GM12878 (cell line): ENCODE results near the gene FHOD3. TPM values are rescaled to one million over a fixed set of nuclear protein-coding genes. Genes with fewer than 3 reads are reported as not detected.

Experiments used
- CHD2 ChIP-seq: IDR thresholded peaks from 2 replicates; pipeline ENCODE4 v1.6.1; 2011; ENCODE audit warnings: low read depth, low read length, improper control_type of control experiment, borderline replicate concordance
- EP300 ChIP-seq, 2 experiments: fragments of 150-350 bp in 1 of 2; IDR thresholded peaks; 2 replicates each; pipeline ENCODE4 v1.6.1; 2011 to 2012; ENCODE audit warnings: low read depth in 2 of 2, low read length in 2 of 2, borderline replicate concordance in 1 of 2, improper control_type of control experiment in 1 of 2, inconsistent platforms in 1 of 2; ENCODE audit not compliant: control insufficient read depth in 1 of 2
- ESRRA ChIP-seq: IDR thresholded peaks from 2 replicates; pipeline ENCODE4 v1.6.1; 2012; ENCODE audit warnings: mild to moderate bottlenecking, low read length, improper control_type of control experiment
- ETV6 ChIP-seq, 2 experiments: fragments of 450-650 bp in 1 of 2; IDR thresholded peaks in 1 of 2; conservative IDR thresholded peaks in 1 of 2; 2 replicates each; pipeline ENCODE4 v1.6.1; 2014; ENCODE audit warnings: antibody characterized with exemption in 1 of 2, borderline replicate concordance in 1 of 2, low read depth in 1 of 2, mild to moderate bottlenecking in 1 of 2, moderate library complexity in 1 of 2
- GABPA ChIP-seq: IDR thresholded peaks from 2 replicates; pipeline ENCODE4 v1.6.1; 2014; ENCODE audit warnings: antibody characterized with exemption, low read depth, mild to moderate bottlenecking, inconsistent platforms
- HDAC2 ChIP-seq: fragments of 200-600 bp; sonication (generic); IDR thresholded peaks from 2 replicates; pipeline ENCODE4 v1.6.1; 2017
- MTA2 ChIP-seq: fragments of 450-650 bp; IDR thresholded peaks from 2 replicates; pipeline ENCODE4 v1.6.1; 2016; ENCODE audit warnings: low read depth, mild to moderate bottlenecking, moderate library complexity
- MYB ChIP-seq: fragments of 150-350 bp; IDR thresholded peaks from 2 replicates; pipeline ENCODE4 v1.6.1; 2014; ENCODE audit warnings: mild to moderate bottlenecking, low read depth, low read length, borderline replicate concordance
- NR2F1 ChIP-seq: fragments of 450-650 bp; conservative IDR thresholded peaks from 2 replicates; pipeline ENCODE4 v1.6.1; 2017; ENCODE audit warnings: mild to moderate bottlenecking
- POU2F2 ChIP-seq: IDR thresholded peaks from 3 replicates; pipeline ENCODE4 v1.6.1; 2011; ENCODE audit warnings: low read depth, mild to moderate bottlenecking, low read length, borderline replicate concordance
- SREBF1 ChIP-seq: IDR thresholded peaks from 2 replicates; pipeline ENCODE4 v1.6.1; 2012; ENCODE audit warnings: mild to moderate bottlenecking, low read length
- SRF ChIP-seq, 2 experiments: IDR thresholded peaks; 2 replicates each; pipeline ENCODE4 v1.6.1; 2011; ENCODE audit warnings: low read depth in 2 of 2, low read length in 2 of 2, mild to moderate bottlenecking in 1 of 2, moderate library complexity in 1 of 2
- STAT3 ChIP-seq: IDR thresholded peaks from 2 replicates; pipeline ENCODE4 v1.6.1; 2011; ENCODE audit warnings: low read depth, low read length, improper control_type of control experiment
- polyA plus RNA-seq, 11 experiments: library from polyadenylated mRNA; depleted of rRNA in 4 of 11; unstranded in 6 of 11; stranded (reverse) in 5 of 11; fragments of >200 nt; fragmentation: Nextera tagmentation in 4 of 11; fragmentation: Illumina TruSeq in 1 of 11; extraction: Ambion mirVana in 4 of 11; extraction: Trizol in 1 of 11; gene quantifications; 1 replicate in 1 of 11; 2 replicates in 10 of 11; pipeline versions ENCODE4 v1.2.1 to v1.2.3, GENCODE V29; 2011 to 2016; ENCODE audit warnings: inconsistent platforms in 2 of 11, missing spikeins in 2 of 11, low read depth in 1 of 11
- total RNA-seq, 4 experiments: library from RNA; depleted of rRNA in 3 of 4; stranded (reverse); fragments of >200 nt in 3 of 4; fragmentation: Illumina TruSeq in 1 of 4; extraction: Trizol in 1 of 4; gene quantifications; 2 replicates each; pipeline versions ENCODE4 v1.2.1 to v1.2.3, GENCODE V29; 2013 to 2021
- TF ChIP-seq, protein P1 (sequence below): IDR thresholded peaks from 2 replicates; pipeline ENCODE4 v1.6.1; 2011; ENCODE audit warnings: mild to moderate bottlenecking, low read depth, low read length, moderate library complexity; ENCODE audit not compliant: insufficient replicate concordance
- TF ChIP-seq, protein P2 (sequence below): IDR thresholded peaks from 2 replicates; pipeline ENCODE4 v1.6.1; 2012; ENCODE audit warnings: low read length, inconsistent platforms
- TF ChIP-seq, protein P3 (sequence below): IDR thresholded peaks from 2 replicates; pipeline ENCODE4 v1.6.1; 2012; ENCODE audit warnings: low read depth, low read length, improper control_type of control experiment
- TF ChIP-seq, protein P4 (sequence below): IDR thresholded peaks from 2 replicates; pipeline ENCODE4 v1.6.1; 2012; ENCODE audit warnings: improper control_type of control experiment, low read depth, low read length; ENCODE audit not compliant: insufficient replicate concordance
- TF ChIP-seq, protein P5 (sequence below): fragments of 450-650 bp; IDR thresholded peaks from 2 replicates; pipeline ENCODE4 v1.6.1; 2018; ENCODE audit warnings: borderline replicate concordance, mild to moderate bottlenecking; ENCODE audit not compliant: partially characterized antibody

The FHOD3 gene
- total and polyA plus RNA-seq, 10 of the 15 experiments (the other 5 are each of a cell fraction or from before 2014, with no cell fraction given): 0.77 to 26.7 (median 10.4) TPM

DNA sequence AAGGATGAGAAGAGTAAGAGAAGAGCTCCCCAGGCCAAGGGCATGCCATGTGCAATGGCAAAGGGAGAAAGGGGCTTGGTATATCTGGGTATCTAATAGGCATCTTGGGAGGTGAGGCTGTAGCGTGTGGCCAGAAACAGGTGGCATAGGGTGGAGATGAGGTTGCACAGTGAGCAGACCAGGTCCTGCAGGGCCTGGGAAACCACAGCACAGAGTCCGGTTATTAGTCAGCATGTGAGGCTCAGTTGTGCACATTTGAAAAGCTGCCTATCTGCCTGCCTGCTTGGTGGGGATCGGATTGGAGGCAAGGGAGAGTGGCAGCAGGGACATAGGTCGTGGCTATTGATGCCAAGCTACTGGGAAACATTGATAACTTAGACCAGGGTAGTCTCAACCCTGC lies 340.7 kb downstream of the FHOD3 start (continued):
- TF ChIP-seq, protein P1, sequence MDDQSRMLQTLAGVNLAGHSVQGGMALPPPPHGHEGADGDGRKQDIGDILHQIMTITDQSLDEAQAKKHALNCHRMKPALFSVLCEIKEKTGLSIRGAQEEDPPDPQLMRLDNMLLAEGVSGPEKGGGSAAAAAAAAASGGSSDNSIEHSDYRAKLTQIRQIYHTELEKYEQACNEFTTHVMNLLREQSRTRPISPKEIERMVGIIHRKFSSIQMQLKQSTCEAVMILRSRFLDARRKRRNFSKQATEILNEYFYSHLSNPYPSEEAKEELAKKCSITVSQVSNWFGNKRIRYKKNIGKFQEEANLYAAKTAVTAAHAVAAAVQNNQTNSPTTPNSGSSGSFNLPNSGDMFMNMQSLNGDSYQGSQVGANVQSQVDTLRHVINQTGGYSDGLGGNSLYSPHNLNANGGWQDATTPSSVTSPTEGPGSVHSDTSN: peak; percentile 9
- TF ChIP-seq CHD2 (no peak), NR2F1 (0 out of 2 replicates have a peak, but pooled peaks have one; percentile 47), MTA2 (peak; percentile 71), ESRRA (no peak), HDAC2 (no peak), SRF (IDR thresholded peaks at IDR 0.05; ENCODE audit: low read depth in 2 of 2, low read length in 2 of 2) (no peak), SREBF1 (no peak), STAT3 (no peak), ETV6 (conservative IDR thresholded peaks at IDR 0.05 in 1 of 2, IDR thresholded peaks at IDR 0.05 in 1 of 2; ENCODE audit: borderline replicate concordance in 1 of 2, low read depth in 1 of 2) (no peak), MYB (no peak), GABPA (no peak), POU2F2 (peak; percentile 51; the same call in 1 of the 3 replicates), EP300 (IDR thresholded peaks at IDR 0.05; ENCODE audit: borderline replicate concordance in 1 of 2, control insufficient read depth in 1 of 2, low read depth in 2 of 2, low read length in 2 of 2) (peak in 1 of 2 experiments; percentile 83; a peak in 2 of 4 replicates)
- TF ChIP-seq, protein P2, sequence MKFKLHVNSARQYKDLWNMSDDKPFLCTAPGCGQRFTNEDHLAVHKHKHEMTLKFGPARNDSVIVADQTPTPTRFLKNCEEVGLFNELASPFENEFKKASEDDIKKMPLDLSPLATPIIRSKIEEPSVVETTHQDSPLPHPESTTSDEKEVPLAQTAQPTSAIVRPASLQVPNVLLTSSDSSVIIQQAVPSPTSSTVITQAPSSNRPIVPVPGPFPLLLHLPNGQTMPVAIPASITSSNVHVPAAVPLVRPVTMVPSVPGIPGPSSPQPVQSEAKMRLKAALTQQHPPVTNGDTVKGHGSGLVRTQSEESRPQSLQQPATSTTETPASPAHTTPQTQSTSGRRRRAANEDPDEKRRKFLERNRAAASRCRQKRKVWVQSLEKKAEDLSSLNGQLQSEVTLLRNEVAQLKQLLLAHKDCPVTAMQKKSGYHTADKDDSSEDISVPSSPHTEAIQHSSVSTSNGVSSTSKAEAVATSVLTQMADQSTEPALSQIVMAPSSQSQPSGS: peak; percentile 71; the same call in 1 of the 2 replicates
- TF ChIP-seq, protein P3, sequence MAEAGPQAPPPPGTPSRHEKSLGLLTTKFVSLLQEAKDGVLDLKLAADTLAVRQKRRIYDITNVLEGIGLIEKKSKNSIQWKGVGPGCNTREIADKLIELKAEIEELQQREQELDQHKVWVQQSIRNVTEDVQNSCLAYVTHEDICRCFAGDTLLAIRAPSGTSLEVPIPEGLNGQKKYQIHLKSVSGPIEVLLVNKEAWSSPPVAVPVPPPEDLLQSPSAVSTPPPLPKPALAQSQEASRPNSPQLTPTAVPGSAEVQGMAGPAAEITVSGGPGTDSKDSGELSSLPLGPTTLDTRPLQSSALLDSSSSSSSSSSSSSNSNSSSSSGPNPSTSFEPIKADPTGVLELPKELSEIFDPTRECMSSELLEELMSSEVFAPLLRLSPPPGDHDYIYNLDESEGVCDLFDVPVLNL: no peak
- TF ChIP-seq, protein P4, sequence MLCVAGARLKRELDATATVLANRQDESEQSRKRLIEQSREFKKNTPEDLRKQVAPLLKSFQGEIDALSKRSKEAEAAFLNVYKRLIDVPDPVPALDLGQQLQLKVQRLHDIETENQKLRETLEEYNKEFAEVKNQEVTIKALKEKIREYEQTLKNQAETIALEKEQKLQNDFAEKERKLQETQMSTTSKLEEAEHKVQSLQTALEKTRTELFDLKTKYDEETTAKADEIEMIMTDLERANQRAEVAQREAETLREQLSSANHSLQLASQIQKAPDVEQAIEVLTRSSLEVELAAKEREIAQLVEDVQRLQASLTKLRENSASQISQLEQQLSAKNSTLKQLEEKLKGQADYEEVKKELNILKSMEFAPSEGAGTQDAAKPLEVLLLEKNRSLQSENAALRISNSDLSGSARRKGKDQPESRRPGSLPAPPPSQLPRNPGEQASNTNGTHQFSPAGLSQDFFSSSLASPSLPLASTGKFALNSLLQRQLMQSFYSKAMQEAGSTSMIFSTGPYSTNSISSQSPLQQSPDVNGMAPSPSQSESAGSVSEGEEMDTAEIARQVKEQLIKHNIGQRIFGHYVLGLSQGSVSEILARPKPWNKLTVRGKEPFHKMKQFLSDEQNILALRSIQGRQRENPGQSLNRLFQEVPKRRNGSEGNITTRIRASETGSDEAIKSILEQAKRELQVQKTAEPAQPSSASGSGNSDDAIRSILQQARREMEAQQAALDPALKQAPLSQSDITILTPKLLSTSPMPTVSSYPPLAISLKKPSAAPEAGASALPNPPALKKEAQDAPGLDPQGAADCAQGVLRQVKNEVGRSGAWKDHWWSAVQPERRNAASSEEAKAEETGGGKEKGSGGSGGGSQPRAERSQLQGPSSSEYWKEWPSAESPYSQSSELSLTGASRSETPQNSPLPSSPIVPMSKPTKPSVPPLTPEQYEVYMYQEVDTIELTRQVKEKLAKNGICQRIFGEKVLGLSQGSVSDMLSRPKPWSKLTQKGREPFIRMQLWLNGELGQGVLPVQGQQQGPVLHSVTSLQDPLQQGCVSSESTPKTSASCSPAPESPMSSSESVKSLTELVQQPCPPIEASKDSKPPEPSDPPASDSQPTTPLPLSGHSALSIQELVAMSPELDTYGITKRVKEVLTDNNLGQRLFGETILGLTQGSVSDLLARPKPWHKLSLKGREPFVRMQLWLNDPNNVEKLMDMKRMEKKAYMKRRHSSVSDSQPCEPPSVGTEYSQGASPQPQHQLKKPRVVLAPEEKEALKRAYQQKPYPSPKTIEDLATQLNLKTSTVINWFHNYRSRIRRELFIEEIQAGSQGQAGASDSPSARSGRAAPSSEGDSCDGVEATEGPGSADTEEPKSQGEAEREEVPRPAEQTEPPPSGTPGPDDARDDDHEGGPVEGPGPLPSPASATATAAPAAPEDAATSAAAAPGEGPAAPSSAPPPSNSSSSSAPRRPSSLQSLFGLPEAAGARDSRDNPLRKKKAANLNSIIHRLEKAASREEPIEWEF: no peak
- TF ChIP-seq, protein P5, sequence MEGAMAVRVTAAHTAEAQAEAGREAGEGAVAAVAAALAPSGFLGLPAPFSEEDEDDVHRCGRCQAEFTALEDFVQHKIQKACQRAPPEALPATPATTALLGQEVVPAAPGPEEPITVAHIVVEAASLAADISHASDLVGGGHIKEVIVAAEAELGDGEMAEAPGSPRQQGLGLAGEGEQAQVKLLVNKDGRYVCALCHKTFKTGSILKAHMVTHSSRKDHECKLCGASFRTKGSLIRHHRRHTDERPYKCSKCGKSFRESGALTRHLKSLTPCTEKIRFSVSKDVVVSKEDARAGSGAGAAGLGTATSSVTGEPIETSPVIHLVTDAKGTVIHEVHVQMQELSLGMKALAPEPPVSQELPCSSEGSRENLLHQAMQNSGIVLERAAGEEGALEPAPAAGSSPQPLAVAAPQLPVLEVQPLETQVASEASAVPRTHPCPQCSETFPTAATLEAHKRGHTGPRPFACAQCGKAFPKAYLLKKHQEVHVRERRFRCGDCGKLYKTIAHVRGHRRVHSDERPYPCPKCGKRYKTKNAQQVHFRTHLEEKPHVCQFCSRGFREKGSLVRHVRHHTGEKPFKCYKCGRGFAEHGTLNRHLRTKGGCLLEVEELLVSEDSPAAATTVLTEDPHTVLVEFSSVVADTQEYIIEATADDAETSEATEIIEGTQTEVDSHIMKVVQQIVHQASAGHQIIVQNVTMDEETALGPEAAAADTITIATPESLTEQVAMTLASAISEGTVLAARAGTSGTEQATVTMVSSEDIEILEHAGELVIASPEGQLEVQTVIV: no peak
